ENCODE data around the gene RBMS1. TPM values are rescaled to one million over a fixed set of nuclear protein-coding genes. Genes with fewer than 3 reads are reported as not detected.

The RBMS1 gene
- total and polyA plus RNA-seq, 4 donors: 7.9 to 23.5 (median 15.5) TPM

- Histone ChIP-seq H3K4me3 (ENCODE audit: low read depth in 1 of 3, low read length in 3 of 3) (no peak overlapping the region), H3K9ac (ENCODE audit: low read depth in 1 of 2, low read length in 2 of 2) (no peak overlapping the region), H3K36me3 (ENCODE audit: control insufficient read depth in 4 of 4, insufficient read depth in 3 of 4, low read depth in 1 of 4, low read length in 3 of 4) (peaks cover 0 to 12% (median 0%) of the 10 kb centered on the region in 4 donors), H3K27ac (ENCODE audit: low read depth in 1 of 2, low read length in 2 of 2) (no peak overlapping the region), H3K27me3 (ENCODE audit: control insufficient read depth in 4 of 4, insufficient read depth in 4 of 4, low read length in 3 of 4) (no peaks in the 10 kb centered on the region), H3K9me3 (ENCODE audit: control insufficient read depth in 4 of 4, low read length in 3 of 4) (no peaks in the 10 kb centered on the region), H3K4me1 (ENCODE audit: control insufficient read depth in 4 of 4, insufficient read depth in 4 of 4, low read length in 3 of 4) (no peaks in the 10 kb centered on the region)
- DNase-seq (ENCODE audit: low spot score): no peak
- no peak for TF ChIP-seq EGR1 (IDR thresholded peaks at IDR 0.05; ENCODE audit: low read depth in 2 of 2)
- TF ChIP-seq ATF3 (IDR thresholded peaks at IDR 0.05): no peak
- no peak for TF ChIP-seq YY1 (IDR thresholded peaks at IDR 0.05)
- TF ChIP-seq FOXA1 (IDR thresholded peaks at IDR 0.05): no peak
- TF ChIP-seq GABPA (IDR thresholded peaks at IDR 0.05 in 1 of 2, conservative IDR thresholded peaks at IDR 0.05 in 1 of 2): no peak
- TF ChIP-seq ZBTB33 (IDR thresholded peaks at IDR 0.05): no peak
- no peak for TF ChIP-seq HNF4A (conservative IDR thresholded peaks at IDR 0.05)
- TF ChIP-seq RAD21 (IDR thresholded peaks at IDR 0.05): no peak
- no peak for TF ChIP-seq RXRA (IDR thresholded peaks at IDR 0.05)
- TF ChIP-seq NR2F2 (IDR thresholded peaks at IDR 0.05): no peak
- TF ChIP-seq SP1 (IDR thresholded peaks at IDR 0.05): no peak
- TF ChIP-seq, protein P1, sequence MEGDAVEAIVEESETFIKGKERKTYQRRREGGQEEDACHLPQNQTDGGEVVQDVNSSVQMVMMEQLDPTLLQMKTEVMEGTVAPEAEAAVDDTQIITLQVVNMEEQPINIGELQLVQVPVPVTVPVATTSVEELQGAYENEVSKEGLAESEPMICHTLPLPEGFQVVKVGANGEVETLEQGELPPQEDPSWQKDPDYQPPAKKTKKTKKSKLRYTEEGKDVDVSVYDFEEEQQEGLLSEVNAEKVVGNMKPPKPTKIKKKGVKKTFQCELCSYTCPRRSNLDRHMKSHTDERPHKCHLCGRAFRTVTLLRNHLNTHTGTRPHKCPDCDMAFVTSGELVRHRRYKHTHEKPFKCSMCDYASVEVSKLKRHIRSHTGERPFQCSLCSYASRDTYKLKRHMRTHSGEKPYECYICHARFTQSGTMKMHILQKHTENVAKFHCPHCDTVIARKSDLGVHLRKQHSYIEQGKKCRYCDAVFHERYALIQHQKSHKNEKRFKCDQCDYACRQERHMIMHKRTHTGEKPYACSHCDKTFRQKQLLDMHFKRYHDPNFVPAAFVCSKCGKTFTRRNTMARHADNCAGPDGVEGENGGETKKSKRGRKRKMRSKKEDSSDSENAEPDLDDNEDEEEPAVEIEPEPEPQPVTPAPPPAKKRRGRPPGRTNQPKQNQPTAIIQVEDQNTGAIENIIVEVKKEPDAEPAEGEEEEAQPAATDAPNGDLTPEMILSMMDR (IDR thresholded peaks at IDR 0.05; ENCODE audit: low read depth, low read length, missing input control): no peak
- no peak for TF ChIP-seq HNF4G (IDR thresholded peaks at IDR 0.05)
- 81% methylated on average over 8 of the region's 8 CpGs for WGBS
Measured at GRCh38 chr2:160310118-160310828, 183.3 kb downstream of the RBMS1 start.

DNA sequence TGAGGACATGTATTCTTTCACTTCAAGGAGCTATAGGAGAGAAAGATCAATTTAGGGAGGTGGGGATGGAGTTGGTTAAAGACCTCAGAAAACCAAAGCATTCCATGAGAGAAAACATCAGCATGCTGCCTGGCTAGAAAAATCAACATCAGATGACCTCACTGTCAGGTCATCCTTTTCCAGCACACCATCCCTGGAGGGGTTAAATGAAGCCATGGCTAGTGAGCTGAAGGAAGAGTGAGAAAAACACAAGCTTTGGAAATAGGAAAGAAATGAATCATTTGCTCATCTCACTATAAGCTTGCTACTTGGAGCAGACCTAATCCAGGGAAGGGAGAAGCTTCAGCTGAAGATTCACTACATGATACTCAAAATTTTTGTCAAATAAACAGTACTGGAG, 184.0 kb downstream of the RBMS1 start:
- DNase-seq (ENCODE audit: low spot score): no peak
- no peaks in the 10 kb centered on the region for H3K27me3 ChIP-seq (ENCODE audit: control insufficient read depth in 4 of 4, insufficient read depth in 4 of 4, low read length in 3 of 4)
- peaks cover 0 to 12% (median 0%) of the 10 kb centered on the region in 4 donors for H3K36me3 ChIP-seq (ENCODE audit: control insufficient read depth in 4 of 4, insufficient read depth in 3 of 4, low read depth in 1 of 4, low read length in 3 of 4)
- H3K4me1 ChIP-seq (ENCODE audit: control insufficient read depth in 4 of 4, insufficient read depth in 4 of 4, low read length in 3 of 4): no peaks in the 10 kb centered on the region
- H3K4me3 ChIP-seq (ENCODE audit: low read depth in 1 of 3, low read length in 3 of 3): no peak overlapping the region
- no peak overlapping the region for H3K27ac ChIP-seq (ENCODE audit: low read depth in 1 of 2, low read length in 2 of 2)
- H3K9me3 ChIP-seq (ENCODE audit: control insufficient read depth in 4 of 4, low read length in 3 of 4): no peaks in the 10 kb centered on the region
- H3K9ac ChIP-seq (ENCODE audit: low read depth in 1 of 2, low read length in 2 of 2): no peak overlapping the region
- TF ChIP-seq FOXA2 (IDR thresholded peaks at IDR 0.05) (no peak), REST (IDR thresholded peaks at IDR 0.05) (no peak), SP1 (IDR thresholded peaks at IDR 0.05) (no peak), RAD21 (IDR thresholded peaks at IDR 0.05) (no peak), FOXA1 (IDR thresholded peaks at IDR 0.05) (no peak), HNF4A (conservative IDR thresholded peaks at IDR 0.05) (no peak), ZBTB33 (IDR thresholded peaks at IDR 0.05) (no peak), YY1 (IDR thresholded peaks at IDR 0.05) (no peak), RXRA (IDR thresholded peaks at IDR 0.05) (no peak), GABPA (IDR thresholded peaks at IDR 0.05 in 1 of 2, conservative IDR thresholded peaks at IDR 0.05 in 1 of 2) (no peak), JUND (IDR thresholded peaks at IDR 0.05) (no peak), EGR1 (IDR thresholded peaks at IDR 0.05; ENCODE audit: low read depth in 2 of 2) (no peak), TAF1 (conservative IDR thresholded peaks at IDR 0.05) (no peak), HNF4G (IDR thresholded peaks at IDR 0.05) (no peak), NR2F2 (IDR thresholded peaks at IDR 0.05) (no peak)
- TF ChIP-seq, protein P2, sequence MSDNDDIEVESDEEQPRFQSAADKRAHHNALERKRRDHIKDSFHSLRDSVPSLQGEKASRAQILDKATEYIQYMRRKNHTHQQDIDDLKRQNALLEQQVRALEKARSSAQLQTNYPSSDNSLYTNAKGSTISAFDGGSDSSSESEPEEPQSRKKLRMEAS (IDR thresholded peaks at IDR 0.05): no peak
- TF ChIP-seq, protein P1 (IDR thresholded peaks at IDR 0.05; ENCODE audit: low read depth, low read length, missing input control): no peak
